Measurements from ENCODE around the gene CCDC12. TPM values are rescaled to one million over a fixed set of nuclear protein-coding genes. Genes with fewer than 3 reads are reported as not detected.
A peak's percentile ranks its signal among the peaks of the same experiment; 100 is the strongest.

The CCDC12 gene
- total and polyA plus RNA-seq, 4 donors, result 34.2 to 129 (median 70.0) TPM

- H3K9ac ChIP-seq (ENCODE audit: insufficient read depth in 1 of 2, low read length in 2 of 2), result no peak overlapping the region
- H3K27me3 ChIP-seq (ENCODE audit: control insufficient read depth in 3 of 3, insufficient read depth in 3 of 3, low read length in 2 of 3), result no peaks in the 10 kb centered on the region
- H3K9me3 ChIP-seq (ENCODE audit: control insufficient read depth in 4 of 4, insufficient read depth in 3 of 4, low read length in 3 of 4), result no peaks in the 10 kb centered on the region
- H3K27ac ChIP-seq (ENCODE audit: low read depth in 1 of 2, low read length in 1 of 2), result peak overlapping the region in 1 of 2 donors; percentile 11
- H3K4me3 ChIP-seq, result no peak overlapping the region
- 96 to 97% methylated on average over 4 of the region's 4 CpGs for WGBS, 2 donors
- ATAC-seq (ENCODE audit: insufficient read depth, low FRiP score) (no peak), DNase-seq (no peak)
- peaks cover 0 to 9% (median 3%) of the 10 kb centered on the region in 5 donors for H3K4me1 ChIP-seq (ENCODE audit: control insufficient read depth in 5 of 5, insufficient read depth in 5 of 5, low read length in 5 of 5)
- TF ChIP-seq CTCF (IDR thresholded peaks at IDR 0.05; ENCODE audit: control extremely low read depth, extremely low read depth), result no peak
- H3K36me3 ChIP-seq (ENCODE audit: control insufficient read depth in 4 of 4, insufficient read depth in 4 of 4, low read length in 4 of 4), result peaks cover 16 to 26% (median 21%) of the 10 kb centered on the region in 4 donors
Measured at GRCh38 chr3:47020311-47020710, 43.8 kb upstream of the CCDC12 start.

- no peak for TF ChIP-seq CTCF (IDR thresholded peaks at IDR 0.05; ENCODE audit: control extremely low read depth, extremely low read depth)
- Histone ChIP-seq H3K9me3 (ENCODE audit: control insufficient read depth in 4 of 4, insufficient read depth in 3 of 4, low read length in 3 of 4) (no peaks in the 10 kb centered on the region), H3K9ac (ENCODE audit: insufficient read depth in 1 of 2, low read length in 2 of 2) (no peak overlapping the region), H3K4me3 (no peak overlapping the region), H3K27me3 (ENCODE audit: control insufficient read depth in 3 of 3, insufficient read depth in 3 of 3, low read length in 2 of 3) (no peaks in the 10 kb centered on the region), H3K4me1 (ENCODE audit: control insufficient read depth in 5 of 5, insufficient read depth in 5 of 5, low read length in 5 of 5) (peaks cover 0 to 9% (median 3%) of the 10 kb centered on the region in 5 donors), H3K36me3 (ENCODE audit: control insufficient read depth in 4 of 4, insufficient read depth in 4 of 4, low read length in 4 of 4) (peaks cover 16 to 31% (median 23%) of the 10 kb centered on the region in 4 donors), H3K27ac (ENCODE audit: low read depth in 1 of 2, low read length in 1 of 2) (no peak overlapping the region)
- DNase-seq (no peak), ATAC-seq (ENCODE audit: insufficient read depth, low FRiP score) (no peak)
- 68 to 90% methylated on average over 1 of the region's 1 CpG for WGBS, 2 donors
Measured at GRCh38 chr3:47019201-47019600, 42.7 kb upstream of the CCDC12 start.

GRCh38 chr3:47018269-47018611 is 41.7 kb upstream of the CCDC12 start:
- no peaks in the 10 kb centered on the region for H3K27me3 ChIP-seq (ENCODE audit: control insufficient read depth in 3 of 3, insufficient read depth in 3 of 3, low read length in 2 of 3)
- DNase-seq (no peak), ATAC-seq (ENCODE audit: insufficient read depth, low FRiP score) (no peak)
- peaks cover 16 to 31% (median 24%) of the 10 kb centered on the region in 4 donors for H3K36me3 ChIP-seq (ENCODE audit: control insufficient read depth in 4 of 4, insufficient read depth in 4 of 4, low read length in 4 of 4)
- no peak overlapping the region for H3K9ac ChIP-seq (ENCODE audit: insufficient read depth in 1 of 2, low read length in 2 of 2)
- H3K27ac ChIP-seq (ENCODE audit: low read depth in 1 of 2, low read length in 1 of 2), result no peak overlapping the region
- no peak for TF ChIP-seq CTCF (IDR thresholded peaks at IDR 0.05; ENCODE audit: control extremely low read depth, extremely low read depth)
- H3K4me1 ChIP-seq (ENCODE audit: control insufficient read depth in 5 of 5, insufficient read depth in 5 of 5, low read length in 5 of 5), result peaks cover 0 to 9% (median 3%) of the 10 kb centered on the region in 5 donors
- no peak overlapping the region for H3K4me3 ChIP-seq
- H3K9me3 ChIP-seq (ENCODE audit: control insufficient read depth in 4 of 4, insufficient read depth in 3 of 4, low read length in 3 of 4), result no peaks in the 10 kb centered on the region
